HG03378 (cell line): ENCODE data around the gene SYT5.
"Not testable (repeated sequence)": the region's sequence is repeated elsewhere in the genome, so short reads cannot be mapped to it uniquely, and the experiment has no call there.

Experiments used
- ATAC-seq: cut with Tn5 transposase; IDR thresholded peaks from one replicate; pipeline ENCODE4 v1.9.1; 2021; ENCODE audit warnings: mild to moderate bottlenecking, moderate library complexity; ENCODE audit not compliant: unreplicated experiment

Gene SYT5

GRCh38 chr19:55172318-55172717 lies 7.8 kb downstream of the SYT5 start:
- ATAC-seq = not testable (repeated sequence)

GRCh38 chr19:55171440-55171839 lies 8.6 kb downstream of the SYT5 start:
- no peak for ATAC-seq

GRCh38 chr19:55169136-55169535 lies 11.0 kb downstream of the SYT5 start:
- ATAC-seq = no peak

- ATAC-seq = no peak
These were observed 13.4 kb downstream of the SYT5 start, which contains the start of gene DNAAF3 for GRCh38 chr19:55166530-55167268. TSS of gene DNAAF3 (minus strand) at chr19:55166613. CDS start at chr19:55166413, 200 bp downstream.

- no peak for ATAC-seq
These were observed 14.0 kb downstream of the SYT5 start for GRCh38 chr19:55165952-55166529.

- ATAC-seq = no peak
These were observed 18.3 kb downstream of the SYT5 start for GRCh38 chr19:55161571-55162322.

- ATAC-seq = no peak
These were observed 19.1 kb downstream of the SYT5 start for GRCh38 chr19:55160986-55161365.

GRCh38 chr19:55160128-55160985 lies 19.7 kb downstream of the SYT5 start:
- ATAC-seq = no peak

GRCh38 chr19:55158848-55159749 lies 21.0 kb downstream of the SYT5 start:
- no peak for ATAC-seq

GRCh38 chr19:55158423-55158822 lies 21.7 kb downstream of the SYT5 start:
- ATAC-seq = no peak

- ATAC-seq = no peak
These were observed 22.8 kb downstream of the SYT5 start, which contains the start of gene TNNI3 for GRCh38 chr19:55157064-55157908. TSS of gene TNNI3 (minus strand) at chr19:55157732. CDS start at chr19:55157589, 143 bp downstream.

GRCh38 chr19:55156202-55157063 lies 23.7 kb downstream of the SYT5 start:
- ATAC-seq = no peak

- ATAC-seq = not testable (repeated sequence)
These were observed 24.3 kb downstream of the SYT5 start for GRCh38 chr19:55155784-55156183.

GRCh38 chr19:55153652-55154264 lies 26.3 kb downstream of the SYT5 start:
- no peak for ATAC-seq

- no peak for ATAC-seq
These were observed 28.1 kb downstream of the SYT5 start for GRCh38 chr19:55152017-55152416.

GRCh38 chr19:55149078-55150003 lies 30.7 kb downstream of the SYT5 start, which contains the start of gene TNNT1:
TSS of gene TNNT1 (minus strand) at chr19:55149206. CDS start at chr19:55147157, 2,049 bp downstream.
- no peak for ATAC-seq
